ENCODE measurements around the gene CORO7.
A peak's percentile ranks its signal among the peaks of the same experiment; 100 is the strongest.

Gene CORO7

DNA sequence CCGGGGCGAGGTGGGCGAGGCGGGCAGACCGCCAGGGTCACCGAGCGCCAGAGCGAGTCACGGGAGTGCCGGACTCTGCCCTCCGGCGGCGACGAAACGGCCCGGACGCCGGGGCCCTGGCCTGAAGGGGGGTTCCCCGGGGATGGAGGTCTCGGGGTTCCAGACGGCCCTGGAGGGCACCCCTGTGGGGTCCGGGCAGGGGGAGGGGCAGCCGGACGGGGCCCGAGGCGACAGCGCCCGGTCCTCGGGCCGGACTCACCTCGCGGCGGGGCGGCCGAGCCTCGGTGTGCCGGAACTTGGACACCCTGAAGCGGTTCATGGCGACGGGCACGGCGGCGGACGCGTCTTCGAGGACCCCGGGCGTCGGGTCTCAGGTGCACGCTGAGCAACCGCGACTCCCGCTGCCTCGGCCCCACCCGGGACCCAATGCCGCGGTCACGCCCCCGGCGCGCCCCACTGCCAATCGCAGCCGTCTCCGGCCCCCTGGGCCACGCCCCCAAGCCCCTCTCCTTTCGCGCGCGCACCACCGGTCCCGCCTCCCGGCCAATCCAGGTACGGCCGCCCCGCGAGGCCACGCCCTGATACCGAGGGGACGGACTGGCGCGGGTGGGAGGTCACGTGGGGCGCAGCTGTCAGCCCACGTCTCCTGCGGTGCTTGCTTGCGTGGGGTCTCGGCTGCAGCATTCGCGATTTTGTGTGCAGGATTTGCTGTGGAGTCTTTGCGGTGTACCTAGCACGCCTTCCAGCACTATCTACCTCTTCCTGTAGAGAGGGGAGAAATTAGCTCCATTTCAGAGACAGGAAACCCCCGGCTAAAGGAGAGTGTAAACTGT, at the start of gene CORO7:
CORO7 (minus strand) TSS at position 397 of the 833 bp plus-strand sequence; CDS start at position 319, 78 bp downstream.
- DNase-seq, result peak; percentile 94

DNA sequence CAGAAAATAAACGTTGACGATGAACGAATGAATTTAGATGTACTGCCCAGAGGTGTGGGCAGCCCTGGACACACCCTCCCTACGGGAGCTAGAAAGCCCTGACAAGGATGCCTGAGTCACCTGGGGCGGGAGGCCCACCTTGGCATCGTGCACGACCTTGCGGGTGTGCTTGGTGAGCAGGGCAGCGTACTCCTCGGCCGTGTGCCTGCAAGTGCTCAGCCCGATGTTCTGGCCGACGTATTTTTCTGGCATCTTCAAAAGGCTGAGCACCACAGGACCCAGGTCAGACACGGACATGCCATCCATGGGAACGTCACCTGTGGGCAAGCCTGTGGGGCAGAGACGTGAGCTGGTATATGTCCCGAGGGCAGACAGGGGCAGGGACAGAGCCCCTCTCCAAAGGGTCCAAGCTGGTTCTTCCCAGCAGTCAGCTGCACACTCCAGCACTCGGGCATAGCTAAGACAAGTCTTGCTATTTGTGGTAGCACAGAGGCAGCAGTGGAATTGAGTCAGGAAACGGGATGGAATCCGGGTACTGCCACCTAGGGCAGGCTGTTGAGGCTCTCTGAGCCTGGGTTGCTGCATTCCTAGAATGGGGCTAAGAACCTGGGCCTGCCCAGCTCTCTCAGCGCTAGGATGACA, 47.2 kb upstream of the CORO7 start:
- DNase-seq, result no peak

DNA sequence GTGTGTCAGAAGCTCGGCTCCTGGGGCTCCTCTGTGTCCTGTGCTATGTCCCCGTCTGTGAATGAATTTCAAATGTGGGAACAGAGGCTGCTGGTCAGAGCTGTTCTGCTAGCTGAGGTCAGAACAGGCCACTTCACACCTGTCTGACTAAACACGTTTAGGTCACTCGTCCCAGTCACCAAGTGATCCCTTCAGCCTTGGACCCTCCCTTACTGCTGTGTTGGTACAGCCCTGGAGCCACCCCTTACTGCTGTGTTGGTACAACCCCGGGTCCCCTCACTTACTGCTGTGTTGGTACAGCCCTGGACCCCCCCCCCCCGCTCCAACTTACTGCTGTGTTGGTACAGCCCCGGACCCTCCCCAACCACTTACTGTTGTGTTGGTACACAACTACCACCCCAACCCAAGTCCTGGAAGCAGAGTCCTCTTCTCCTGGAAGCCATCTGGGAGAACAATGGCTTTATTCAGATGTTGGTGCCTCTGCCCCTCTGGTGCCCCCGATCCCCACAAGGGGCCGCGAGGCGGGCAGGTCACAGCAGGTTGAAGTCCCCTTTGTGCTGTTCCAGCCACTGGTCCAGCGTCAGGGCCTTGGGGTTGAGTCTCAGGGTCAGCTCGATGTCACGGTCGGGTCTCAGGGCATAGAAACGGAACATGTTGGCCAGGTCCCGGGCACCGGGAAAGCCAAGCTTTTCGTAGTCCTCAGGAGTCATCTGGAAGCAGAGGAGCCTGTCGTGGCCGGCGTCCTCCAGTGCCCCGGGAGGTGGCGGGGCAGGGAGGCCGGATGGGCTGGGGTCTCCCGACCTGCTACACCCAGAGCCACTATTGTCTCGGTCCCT, 45.1 kb upstream of the CORO7 start:
- DNase-seq, result peak; percentile 13

DNA sequence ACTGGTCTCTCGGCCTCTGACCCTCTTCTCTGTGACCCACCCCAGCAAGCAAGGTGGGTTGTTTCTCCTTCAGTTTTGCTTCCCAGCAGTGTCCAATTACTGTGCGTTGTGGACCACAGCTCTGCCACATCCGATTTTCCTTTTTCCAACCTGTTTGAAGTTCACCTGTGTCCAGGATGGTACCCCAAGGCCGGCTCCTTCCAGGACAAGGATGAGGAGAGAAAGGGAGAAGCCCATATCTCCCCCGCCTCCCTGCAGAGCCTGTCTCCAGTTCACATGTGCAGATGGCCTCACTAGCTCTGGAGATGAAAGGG, 44.5 kb upstream of the CORO7 start:
- DNase-seq, result no peak

DNA sequence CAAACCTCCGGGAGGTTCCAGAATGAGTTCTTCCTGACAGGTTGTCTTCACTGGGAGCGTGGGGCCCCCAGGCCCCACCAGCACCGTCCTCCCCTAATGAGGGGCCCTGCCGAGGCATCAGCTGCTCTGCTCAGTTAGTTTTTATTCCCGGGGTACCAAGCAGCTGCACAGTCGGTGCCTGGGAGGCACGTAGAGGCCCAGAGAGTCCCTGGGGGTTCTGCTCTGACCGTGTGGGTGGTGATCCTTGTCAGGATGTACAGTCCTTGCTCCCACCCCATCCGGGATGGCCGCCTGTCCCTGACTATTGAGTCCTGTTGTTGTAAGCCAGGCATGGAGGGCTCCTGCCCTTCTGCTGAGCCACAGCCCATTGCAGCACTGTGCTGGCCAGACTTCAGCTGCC, 39.6 kb upstream of the CORO7 start:
- DNase-seq, result no peak

DNA sequence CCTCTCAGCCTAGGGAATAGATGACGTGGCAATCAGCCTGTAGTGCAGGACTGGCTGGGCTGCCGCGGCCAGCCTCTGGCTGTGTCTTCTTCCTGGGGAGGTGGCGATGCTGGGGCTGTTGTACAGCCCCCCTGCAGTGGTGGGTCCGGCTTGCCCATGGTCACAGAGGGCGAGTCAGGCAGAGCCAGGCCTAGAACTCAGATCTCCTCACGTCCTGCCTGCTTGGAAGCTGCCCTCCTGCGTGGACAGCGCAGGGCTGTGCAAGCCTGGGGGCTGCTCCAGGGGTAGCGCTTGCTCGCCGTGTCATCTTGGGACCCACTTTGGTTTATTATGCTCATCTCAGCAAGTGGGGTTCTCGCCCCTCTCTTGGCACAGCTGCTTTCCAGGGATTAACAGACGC, 38.7 kb upstream of the CORO7 start:
- DNase-seq, result no peak

DNA sequence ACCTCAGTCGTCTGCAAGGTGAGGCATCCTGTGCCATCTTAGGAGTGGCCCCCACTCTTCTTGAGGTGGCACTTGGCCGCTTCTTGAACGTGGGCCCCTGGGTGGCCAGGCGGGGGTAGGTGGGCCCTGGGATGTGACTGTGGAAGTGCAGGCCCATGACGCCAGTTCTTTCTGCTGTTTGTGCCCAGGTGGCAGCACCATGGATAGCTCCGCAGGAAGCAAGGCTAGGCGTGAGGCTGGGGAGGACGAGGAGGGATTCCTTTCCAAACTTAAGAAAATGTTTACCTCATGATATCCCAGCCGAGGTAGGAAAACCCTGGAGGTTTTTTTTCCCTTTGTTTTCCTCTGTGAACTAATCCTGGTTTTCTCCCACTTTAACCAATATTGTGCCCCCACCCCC, 38.2 kb upstream of the CORO7 start:
- DNase-seq, result no peak

DNA sequence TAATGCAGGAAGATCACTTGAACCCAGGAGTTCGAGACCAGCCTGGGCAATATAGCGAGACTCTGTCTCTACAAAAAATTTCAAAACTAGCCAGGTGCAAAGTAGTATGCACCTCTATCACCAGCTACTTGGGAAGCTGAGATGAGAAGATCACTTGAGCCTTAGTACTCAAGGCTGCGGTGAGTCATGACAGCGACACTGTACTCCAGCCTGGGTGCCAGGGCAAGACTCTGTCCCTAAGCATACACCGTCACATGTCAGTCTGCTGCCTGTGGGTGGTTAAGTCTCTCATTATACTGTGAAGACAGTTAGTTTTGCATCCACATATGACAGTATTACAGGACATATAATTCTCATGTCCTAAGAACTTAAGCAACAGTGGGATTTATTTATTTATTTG, 36.3 kb upstream of the CORO7 start:
- DNase-seq, result no peak

DNA sequence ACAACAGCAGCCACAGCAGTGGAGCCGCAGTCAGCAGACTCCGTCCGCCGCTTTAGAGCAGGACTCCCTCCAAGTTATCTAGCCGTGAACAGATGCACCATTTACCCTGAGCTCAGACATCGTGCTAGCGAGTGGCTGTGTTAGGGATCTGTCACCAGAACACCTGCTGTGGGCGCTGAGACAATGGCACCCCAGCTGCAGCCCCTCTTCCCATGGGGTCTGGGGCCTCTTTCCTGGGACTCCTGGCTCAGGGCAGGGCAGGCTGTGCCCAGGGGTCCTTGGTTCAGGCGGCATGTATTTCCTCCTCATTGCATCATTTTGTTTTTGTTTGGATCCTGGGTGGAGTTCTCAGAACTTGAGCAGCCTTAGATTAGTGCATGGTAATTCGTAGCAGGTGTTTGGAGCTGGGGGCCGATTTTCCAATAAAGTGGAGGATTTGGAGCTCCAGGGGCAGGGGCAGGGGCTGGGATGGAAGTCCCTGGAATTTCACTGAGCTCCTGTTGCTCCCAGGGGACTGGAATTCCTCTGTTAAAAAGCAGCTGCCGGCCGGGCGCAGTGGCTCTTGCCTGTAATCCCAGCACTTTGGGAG, 34.6 kb upstream of the CORO7 start:
- DNase-seq, result peak; percentile 34

DNA sequence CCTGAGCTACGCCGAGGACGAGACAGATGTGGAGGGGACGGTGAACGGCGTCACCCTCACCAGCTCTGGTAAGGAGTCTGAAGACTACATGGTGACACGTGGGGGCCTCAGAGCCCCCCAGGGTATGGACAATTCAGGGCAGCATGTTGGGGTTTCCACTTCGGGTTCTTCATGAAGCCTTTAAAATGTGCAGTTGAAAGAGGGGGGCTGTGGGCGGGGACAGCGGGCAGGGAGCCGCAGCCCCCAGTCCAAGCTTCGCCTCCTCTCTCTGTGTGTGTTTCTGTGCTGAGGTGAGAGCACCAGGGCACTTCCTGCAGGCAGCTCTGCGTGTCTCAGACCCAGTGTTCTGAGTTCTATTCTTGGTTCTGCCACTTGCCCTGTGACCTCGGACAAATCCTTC, 34.0 kb upstream of the CORO7 start:
- no peak for DNase-seq

DNA sequence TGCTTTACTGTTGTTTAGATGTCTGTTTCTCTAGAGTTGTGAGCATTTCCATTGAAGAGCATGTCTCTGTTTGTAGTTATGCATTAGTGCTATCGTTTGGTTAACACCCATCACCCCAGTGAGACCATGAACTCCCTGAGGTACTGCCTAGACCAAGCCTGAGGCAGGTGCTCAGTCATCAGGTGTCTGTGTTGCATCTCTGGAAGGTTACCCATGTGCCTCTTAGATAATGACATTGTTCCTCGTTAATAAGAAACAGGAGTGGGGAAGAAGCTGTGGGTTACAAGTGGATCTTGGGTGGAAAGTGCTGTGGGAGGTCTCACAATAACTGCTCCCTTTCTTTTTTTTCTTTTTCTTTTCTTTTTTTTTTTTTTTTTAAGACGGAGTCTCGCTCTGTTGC, 27.6 kb upstream of the CORO7 start:
- no peak for DNase-seq

DNA sequence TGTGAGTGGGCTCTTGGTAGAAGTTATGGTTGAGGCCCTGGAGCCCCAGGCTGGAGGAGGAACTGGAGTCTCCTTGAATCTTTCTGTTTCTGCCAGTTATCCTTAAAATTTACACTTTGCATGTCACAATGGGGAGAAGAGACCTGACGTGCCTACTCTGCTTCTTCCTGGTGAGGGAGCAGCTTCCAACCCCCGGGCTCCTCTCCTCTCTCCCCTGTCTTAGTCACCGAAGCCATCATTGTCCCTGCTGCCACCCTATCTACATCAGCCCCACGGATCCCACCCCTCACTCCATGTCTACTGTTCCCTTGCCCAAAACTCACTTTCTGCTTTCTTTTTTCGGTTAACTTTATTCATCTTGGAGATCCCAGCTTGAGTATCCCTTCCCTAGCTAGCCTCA, 26.9 kb upstream of the CORO7 start:
- DNase-seq, result no peak

DNA sequence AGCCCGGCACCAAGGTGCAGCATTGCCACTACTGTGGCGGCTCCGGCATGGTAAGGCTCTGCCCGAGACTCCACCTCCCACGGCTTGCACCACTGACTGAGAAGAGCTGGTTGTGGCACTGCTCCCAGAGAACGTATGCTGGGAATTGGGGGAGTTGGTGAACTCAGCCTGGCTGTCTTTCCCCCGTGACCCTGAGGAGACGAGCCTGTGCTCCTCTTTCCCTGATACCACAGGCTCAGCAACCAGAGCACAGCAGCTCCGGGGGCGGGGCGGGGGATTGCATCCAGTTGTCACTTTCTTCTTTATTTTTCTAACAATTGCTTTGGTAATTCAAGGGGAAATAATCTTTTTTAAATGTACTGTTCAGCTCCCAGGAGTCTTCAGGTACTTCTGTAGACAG, 26.0 kb upstream of the CORO7 start:
- no peak for DNase-seq

DNA sequence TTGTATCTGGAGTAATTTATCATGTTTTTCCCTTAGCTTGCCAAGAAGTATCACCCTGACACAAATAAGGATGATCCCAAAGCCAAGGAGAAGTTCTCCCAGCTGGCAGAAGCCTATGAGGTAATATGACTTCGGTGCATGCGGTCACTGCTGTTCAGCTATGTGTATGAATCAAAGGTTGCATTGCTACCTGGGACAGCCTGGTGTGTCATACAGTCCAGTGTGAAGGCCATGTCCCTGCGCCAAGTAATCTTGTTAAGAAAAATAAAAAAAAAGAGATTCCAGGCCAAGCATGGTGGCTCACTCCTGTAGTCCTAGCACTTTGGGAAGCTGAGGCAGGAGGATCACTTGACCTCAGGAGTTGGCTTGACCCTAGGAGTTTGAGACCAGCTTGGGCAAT, 21.0 kb upstream of the CORO7 start:
- no peak for DNase-seq

DNA sequence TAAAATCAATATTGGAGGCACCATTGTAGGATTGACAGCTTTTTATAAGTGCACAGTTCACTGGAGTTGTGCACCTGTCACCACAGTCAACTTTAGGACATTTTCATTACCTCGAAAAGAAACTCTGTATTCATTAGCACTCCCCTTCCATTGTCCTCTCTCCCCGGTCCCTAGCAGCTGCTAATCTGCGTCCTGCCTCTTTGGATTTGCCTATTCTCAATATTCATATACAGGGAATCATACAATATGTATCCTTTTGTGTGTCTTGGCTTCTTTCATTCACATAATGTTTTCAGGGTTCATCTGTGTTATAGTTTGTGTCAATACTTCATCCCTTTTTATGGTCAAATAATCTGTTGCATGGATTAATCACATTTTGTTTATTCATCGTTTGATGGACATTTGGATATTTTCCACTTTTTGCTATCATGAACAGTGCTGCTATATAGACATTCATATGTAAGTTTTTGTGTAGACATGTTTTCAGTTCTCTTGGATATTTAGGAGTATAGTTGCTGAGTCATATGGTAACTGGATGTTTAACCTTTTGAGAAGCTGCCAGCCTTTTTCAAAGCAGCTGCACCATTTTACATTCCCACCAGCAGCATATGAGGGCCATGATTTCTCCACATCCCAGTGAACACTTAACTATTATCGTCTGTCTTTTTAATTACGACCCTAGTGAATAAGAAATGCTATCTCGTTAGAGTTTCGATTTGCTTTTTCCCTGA, 19.1 kb upstream of the CORO7 start:
- no peak for DNase-seq

DNA sequence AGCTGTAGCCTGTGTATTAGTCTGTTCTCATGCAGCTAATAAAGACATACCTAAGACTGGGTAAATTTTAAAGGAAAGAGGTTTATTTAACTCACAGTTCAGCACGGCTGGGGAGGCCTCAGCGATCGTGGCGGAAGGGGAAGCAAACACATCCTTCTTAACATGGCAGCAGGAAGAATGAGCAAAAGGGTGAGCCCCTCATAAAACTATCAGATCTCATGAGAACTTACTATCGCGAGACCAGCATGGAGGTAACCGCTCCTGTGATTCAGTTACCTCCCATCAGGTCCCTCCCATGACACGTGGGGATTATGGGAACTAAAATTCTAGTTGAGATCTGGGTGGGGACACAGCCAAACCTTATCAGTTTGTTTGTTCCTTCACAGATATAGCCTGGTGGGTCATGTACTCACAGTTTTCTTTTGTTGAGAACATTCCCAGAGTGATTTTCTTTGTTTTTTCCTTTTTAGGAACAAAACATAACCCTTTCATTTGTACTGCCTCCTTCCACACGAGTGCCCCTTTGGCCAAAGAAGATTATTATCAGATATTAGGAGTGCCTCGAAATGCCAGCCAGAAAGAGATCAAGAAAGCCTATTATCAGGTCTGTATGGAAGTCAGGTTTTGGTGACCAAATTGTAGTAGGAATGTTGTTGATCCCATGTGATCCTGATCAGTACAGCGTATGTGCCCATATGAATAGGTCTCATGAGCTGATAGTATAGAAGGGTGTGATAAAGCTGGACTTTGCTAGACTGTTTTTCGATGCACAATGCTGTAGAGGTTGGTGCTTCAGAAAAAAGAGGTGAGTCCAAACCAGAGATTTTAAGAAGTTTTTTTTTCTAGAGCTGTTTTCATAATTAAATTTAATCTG, 17.8 kb upstream of the CORO7 start:
- peak; percentile 98 for DNase-seq

DNA sequence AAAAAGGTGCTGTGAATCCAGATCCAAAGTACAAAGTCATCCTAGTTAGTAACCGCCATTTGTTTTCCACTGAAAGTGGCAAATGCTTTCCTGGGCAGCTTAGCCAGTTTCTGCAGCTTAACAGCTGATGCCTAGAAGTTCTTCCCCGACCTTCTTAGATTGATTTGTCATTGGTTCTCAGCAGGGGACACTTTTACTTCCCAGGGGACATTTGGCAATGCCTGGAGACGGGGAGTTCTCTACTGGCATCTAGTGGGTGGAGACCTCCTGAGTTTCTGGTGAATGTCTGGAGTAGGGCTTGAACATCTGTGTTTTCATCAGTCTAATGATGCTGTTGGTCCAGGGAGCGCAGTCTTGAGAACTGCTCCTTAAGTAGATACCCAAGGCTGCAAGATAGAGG, 16.8 kb upstream of the CORO7 start:
- peak; percentile 51 for DNase-seq

DNA sequence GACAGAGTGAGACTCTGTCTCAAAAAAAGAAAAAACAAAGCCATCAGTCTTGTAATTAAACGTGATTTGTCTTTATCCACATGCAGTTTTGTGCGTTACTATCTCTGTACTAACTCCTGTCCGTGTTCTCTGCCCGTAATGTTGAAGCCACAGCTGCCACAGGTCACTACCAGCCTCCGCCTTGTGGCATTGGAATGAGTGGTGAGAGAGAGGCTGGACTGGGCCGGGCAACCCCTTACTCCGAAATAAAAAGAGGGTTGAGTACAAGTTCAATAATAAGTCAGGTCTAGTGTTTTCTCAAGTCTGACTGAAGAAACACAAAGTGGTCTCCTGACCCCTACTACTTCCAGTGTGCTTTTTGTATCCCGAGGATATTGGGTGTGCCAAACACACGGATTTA, 14.6 kb upstream of the CORO7 start:
- no peak for DNase-seq

DNA sequence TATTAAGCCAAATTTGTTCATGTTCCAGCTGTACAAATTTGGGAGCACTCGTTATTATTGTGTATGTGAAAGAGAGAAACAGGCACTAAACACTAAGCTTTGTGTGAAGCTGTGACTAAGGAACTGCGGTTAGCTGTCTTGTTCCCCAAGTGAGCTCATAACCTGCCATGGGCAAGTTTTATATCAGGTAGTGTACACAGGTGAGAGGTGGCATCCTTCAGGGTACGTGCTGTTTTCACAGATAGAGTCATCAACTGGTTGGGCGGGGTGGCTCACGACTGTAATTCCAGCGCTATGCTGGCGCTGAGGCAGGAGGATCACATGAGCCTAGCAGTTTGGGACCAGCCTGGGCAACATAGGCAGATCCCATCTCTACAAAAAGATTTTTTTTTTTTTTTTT, 12.1 kb upstream of the CORO7 start:
- no peak for DNase-seq

DNA sequence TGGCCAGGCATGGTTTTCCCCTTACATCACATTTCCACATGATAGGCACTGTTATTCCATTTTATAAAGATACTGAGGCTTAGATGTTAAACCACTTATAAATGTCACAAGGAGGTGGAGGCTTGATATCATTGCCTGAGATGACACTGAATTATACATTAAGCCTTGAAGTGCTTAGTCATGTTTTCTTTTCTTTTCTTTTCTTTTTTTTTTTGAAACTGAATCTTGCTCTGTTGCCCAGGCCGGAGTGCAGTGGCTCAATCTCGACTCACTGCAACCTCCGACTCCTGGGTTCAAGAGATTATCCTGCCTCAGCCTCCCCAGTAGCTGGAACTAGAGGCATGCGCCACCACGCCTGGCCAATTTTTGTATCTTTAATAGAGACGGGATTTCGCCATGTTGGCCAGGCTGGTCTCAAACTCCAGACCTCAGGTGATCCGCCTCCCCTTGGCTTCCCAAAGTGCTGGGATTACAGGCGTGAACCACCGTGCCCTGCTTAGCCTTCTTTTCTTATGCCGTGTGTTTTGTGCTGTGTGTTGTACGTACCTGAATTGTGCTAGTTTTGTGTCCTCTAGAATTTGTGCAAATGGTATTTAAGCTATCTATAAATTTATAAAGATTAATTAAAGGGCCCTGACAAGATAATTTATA, 10.5 kb upstream of the CORO7 start:
- DNase-seq, result no peak

DNA sequence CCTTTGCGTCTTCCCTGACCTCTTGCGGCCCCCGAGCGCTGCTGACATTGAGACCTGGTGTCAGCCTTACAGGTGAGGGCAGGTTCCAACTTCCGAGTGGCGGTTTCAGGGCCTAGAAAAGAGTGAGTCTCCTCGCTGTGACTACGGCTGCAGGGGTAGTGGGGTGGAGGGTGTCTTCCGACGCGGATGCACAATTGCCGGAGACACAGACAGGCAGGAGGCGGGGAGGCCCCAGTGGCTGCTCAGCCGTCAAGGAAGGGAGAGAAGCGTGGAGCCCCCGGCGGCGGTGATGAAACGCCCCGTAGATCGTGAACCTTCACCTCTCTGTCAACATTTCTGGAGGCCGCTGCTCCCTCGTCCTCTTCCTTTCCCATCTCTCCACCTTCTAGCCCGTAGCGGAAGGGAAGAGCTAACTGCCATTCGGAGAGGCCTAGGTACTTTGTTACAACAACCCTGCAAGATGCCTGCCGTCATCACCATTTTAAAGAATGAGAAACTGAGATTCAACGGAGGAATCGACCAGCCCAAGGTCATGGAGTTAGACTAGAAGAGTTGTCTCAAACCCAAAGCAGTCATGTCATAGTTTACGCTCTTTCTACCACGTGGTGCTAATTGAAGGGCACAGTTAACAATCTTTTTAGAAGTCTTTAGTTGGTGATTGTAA, 9.8 kb upstream of the CORO7 start:
- peak; percentile 64 for DNase-seq

Measured in OCI-M1 (cell line).